IPS-NIHi7 (cell line): ENCODE results near the gene PROM2.
"Not testable (repeated sequence)": the region's sequence is repeated elsewhere in the genome, so short reads cannot be mapped to it uniquely, and the experiment has no call there.

Source experiments
- DNase-seq: peaks from one replicate; pipeline ENCODE4 v3.0.0; 2012; ENCODE audit warnings: mixed read lengths; ENCODE audit errors: extremely low spot score

Gene PROM2

GRCh38 chr2:95268211-95269035, 5.8 kb upstream of the PROM2 start:
- DNase-seq = no peak

DNA sequence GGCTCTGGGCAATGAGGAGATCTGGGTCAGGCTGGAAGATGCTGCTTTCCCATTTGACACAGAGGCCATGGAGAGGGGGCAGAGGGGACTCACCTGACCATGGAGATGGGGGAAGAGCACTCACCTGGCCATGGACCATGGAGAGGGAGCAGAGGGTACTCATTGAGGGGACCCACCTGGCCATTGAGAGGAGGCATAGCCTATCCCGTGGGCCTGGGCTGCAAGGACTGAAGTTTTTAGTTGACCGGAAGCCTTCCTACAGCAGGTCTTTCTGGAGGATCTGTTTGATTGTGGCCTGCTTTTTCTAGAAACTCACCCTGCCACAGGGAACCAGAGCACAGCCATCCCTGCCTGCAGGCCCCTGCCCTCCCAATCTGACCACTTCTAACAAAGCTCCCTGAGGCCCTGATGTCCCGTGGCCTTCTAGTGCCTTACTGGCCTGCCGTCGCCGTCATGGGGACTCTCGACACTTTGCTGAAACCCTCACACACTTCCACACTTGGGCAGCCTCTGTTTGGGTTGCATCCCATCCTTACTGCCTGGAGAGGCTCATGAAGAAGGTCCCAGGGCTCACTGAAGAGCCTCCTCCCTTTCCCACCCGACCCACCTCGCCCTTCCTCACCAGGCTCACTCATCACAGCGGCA, 5.1 kb upstream of the PROM2 start:
- DNase-seq = no peak

DNA sequence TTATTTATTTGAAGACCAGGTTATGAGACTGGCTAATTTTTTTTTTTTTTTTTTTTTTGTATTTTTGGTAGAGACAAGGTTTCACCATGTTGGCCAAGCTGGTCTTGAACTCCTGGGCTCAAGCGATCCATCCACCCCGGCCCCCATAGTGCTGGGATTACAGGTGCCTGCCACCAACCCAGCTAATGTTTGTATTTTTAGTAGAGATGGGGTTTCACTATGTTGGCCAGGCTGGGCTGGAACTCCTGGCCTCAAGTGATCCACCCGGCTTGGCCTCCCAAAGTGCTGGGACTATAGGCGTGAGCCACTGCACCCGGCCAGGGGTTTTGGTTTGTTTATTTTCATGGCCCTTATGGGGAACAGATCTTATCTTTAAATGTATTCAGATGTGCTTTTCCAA, 4.5 kb upstream of the PROM2 start:
- not testable (repeated sequence) for DNase-seq

GRCh38 chr2:95270541-95271081, 3.6 kb upstream of the PROM2 start:
- no peak for DNase-seq

DNA sequence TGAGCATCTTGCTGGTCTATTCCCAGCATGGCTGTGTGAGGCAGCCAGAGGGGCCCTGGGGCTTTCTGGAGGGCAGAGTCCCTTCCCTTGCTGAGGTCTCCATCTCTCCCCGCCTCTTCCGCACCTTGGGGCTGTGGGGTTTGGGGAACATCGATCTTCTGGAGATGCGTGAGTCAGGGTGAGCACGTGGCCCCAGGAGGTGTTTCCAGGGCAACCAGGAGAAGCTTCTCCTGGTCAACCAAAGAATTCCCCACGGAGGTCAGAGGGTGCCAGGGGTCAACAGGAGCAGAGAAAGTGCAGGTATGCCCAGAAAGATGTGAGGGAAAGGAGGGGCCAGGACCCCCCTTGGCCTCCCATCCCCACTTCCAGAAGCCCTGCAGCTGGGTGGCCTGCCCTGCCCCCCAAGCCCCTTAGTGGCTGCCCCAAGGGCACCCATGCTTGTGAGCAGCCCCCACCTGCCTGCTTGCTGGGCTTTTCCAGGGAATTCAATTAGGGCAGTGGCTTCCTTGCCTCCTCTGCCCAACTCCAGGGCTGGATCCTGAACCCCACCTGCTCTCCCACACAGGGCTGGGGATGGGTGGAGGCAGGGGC, 2.8 kb upstream of the PROM2 start:
- no peak for DNase-seq

GRCh38 chr2:95272299-95272751, 1.9 kb upstream of the PROM2 start:
- no peak for DNase-seq

DNA sequence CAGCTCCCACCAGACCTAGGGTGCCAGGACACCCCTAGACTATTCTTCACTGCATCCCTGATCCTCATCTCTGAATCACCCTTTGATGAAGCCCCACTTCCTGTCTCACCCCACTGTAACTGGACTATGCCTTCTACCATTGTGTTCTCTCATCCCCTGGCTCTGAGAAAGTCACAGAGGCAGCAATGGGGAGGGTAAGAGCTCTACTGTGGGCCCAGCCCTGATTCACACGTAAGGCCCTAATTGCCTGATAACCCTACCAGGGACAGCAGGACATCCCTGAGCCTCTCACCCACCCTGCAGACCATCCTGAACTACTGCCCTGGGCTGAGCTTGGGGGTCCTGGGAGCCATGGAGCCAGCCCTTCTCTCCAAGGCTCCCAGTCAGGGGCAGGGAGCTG, 1.5 kb upstream of the PROM2 start:
- no peak for DNase-seq

GRCh38 chr2:95273566-95274290, 521 bp upstream of the PROM2 start:
- no peak for DNase-seq

DNA sequence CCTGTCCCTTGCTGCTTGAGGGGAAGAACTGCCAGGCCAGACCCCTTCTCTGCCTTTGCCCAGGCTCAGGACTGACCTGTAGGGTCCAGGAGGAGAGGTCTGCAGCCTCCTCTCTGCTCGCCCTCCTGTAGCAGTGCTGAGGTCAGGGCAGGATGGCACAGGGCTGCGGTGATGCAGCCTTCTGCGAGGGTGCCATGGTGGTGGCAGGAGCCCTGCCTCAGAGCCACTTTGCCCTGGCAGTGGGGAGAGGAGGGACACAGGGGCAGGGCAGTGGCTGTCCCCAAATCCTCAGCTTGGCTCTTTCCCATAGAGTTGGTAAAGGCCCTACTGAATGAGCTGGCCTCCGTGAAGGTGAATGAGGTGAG, 884 bp downstream of the PROM2 start:
- no peak for DNase-seq

- no peak for DNase-seq
Observed at GRCh38 chr2:95275601-95276243, 1.5 kb downstream of the PROM2 start.

- no peak for DNase-seq
Observed at GRCh38 chr2:95276244-95276887, 2.1 kb downstream of the PROM2 start.

DNA sequence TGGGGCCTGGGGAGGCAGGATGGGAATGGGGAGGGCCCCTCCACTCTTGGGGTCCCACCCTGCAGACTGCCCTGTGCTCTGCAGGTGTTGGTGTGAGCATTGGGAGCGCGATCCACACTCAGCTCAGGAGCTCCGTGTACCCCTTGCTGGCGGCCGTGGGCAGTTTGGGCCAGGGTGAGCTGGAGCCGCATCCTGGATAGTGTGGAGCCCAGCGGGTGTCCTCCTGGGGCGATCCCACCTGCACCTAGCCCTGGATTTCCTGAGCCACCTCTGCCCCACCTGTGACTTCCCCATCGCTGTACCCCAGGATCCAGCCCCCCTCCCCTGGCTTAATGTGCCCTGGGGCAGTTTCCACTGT, 2.6 kb downstream of the PROM2 start:
- DNase-seq = no peak

DNA sequence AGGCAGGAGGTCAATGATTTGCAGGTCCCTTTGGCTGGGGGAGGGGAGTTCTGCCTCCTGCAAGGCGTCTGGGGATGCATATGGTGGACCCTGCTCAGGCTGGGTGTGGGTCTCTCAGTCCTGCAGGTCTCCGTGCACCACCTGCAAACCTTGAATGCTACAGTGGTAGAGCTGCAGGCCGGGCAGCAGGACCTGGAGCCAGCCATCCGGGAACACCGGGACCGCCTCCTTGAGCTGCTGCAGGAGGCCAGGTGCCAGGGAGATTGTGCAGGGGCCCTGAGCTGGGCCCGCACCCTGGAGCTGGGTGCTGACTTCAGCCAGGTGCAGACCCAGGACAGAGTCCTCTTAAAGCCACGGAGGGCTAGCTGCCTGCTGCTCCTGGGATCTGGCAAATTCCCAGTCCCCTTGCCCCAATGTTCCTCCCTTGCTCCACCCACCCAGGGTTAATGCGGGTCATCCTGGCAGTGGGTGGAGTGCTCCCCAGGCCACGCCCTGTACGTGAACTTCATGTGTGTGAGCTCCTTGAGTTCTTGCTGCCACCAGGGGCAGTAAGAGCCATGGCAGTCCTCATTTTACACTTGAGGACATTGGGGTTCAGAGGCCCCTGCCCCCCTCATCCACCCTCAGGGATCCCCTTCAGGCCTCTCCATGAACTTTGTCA, 3.1 kb downstream of the PROM2 start:
- peak; percentile 66 for DNase-seq

DNA sequence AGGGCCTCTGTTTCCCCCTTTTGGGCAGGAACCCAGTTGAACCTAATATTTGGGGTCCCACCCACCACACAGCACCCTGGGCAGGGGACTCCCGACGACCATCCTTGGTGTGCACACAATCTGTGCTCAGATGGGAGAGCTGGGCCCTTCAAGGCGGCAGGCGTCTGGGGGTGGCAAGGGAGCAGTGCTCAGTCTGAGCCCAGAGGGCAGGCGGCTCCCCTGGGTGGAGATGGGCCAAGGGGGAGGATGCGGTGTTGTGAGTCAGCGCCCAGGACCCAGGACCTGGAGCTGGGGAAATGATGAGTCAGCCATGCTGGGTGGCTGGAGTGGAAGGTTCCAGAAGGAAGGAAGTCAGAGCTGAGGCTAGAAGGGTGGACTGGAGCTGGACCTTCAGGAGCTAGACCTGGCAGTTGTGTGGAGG, 3.8 kb downstream of the PROM2 start:
- DNase-seq = no peak

DNA sequence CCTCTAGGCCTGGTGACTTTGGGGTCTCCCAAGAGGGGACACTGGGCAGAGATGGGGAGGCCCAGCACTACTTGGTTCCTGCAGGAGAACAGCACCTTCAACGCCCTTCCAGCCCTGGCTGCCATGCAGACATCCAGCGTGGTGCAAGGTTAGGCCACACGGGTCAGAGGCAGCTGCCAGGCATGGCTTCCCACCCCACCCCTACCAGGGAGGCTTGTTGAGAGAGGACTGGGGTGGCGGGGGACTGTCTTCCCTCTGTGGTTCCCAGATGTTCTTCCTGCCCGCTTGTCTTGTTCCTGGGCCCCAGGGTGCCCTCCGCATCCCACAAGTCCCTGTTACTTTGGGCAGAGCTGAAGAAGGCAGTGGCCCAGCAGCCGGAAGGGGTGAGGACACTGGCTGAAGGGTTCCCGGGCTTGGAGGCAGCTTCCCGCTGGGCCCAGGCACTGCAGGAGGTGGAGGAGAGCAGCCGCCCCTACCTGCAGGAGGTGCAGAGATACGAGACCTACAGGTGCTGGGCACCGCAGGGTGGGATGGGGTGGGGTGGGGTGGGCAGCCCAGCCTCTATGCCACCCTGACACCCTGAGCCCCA, 4.5 kb downstream of the PROM2 start:
- no peak for DNase-seq

DNA sequence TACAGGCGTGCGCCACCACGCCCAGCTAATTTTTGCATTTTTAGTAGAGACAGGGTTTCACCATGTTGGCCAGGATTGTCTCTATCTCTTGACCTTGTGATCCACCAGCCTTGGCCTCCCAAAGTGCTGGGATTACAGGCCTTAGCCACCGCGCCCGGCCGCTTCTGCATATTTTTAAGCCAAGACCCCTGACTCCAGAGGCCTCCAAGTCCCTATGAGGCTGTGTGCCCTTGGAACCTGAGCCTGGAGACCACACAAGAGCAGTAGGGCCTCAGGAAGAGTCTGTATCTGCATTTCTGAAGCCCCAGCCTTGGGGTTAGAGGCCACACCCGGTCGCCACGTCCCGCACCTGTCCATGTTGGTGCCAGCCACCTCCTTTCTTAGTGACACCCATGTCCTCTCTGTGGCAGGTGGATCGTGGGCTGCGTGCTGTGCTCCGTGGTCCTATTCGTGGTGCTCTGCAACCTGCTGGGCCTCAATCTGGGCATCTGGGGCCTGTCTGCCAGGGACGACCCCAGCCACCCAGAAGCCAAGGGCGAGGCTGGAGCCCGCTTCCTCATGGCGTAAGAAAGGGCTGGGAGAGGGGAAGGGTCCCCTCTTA, 5.3 kb downstream of the PROM2 start:
- DNase-seq = no peak

GRCh38 chr2:95281071-95281470, 6.8 kb downstream of the PROM2 start:
- no peak for DNase-seq

GRCh38 chr2:95281786-95282185, 7.5 kb downstream of the PROM2 start:
- no peak for DNase-seq

DNA sequence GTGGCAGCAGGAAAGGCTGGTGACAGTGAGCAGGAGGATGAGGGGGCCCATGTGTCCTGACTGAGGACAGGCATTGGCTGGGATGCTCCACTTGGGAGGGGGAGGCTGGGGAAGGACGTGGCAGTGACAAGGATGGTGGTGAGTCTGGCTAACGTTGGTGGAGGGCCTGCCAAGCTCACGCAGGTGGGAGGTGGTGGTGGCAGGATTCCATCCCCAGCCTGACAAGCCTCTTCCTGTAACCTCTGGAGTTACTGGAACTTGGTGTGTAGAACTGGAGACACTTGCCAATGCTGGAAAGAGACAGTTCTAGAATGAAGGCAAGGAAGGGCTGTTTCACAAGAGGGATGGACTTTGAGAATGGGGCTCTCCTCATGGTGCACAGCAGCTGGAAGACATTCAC, 8.2 kb downstream of the PROM2 start:
- no peak for DNase-seq

DNA sequence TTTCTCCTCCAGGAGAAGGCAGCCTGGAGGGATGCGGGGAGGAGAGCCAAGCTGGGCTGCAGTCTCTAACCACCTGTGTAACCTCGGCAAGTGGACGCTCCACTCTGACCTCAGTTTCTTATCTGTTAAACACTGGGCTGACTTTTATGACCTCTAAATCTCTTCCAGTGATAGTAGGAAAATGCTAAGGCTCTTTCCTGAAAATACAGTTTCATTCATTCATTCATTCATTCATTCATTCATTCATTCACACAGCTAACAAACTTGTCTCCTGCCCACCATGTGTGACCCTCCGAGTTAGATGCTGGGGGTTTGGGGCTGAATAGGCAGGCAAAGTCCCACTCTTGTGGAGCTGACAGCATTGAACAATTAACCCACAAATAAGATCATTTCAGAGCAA, 9.3 kb downstream of the PROM2 start:
- no peak for DNase-seq
